ENCODE measurements around the gene RBFA. TPM values are rescaled to one million over a fixed set of nuclear protein-coding genes. Genes with fewer than 3 reads are reported as not detected.
"Not testable (repeated sequence)": the region's sequence is repeated elsewhere in the genome, so short reads cannot be mapped to it uniquely, and the experiment has no call there.

The RBFA gene
- 10 to 100 TPM; 15.8 to 17.4 TPM for total RNA-seq
- long read RNA-seq, donor 1, partial matches to known transcripts = 0 of 4 reads
- long read RNA-seq, donor 1, other reads (novel, unspliced or antisense) = 1 of 4 reads
- long read RNA-seq, donor 2, transcript RBFA-202 (7 exons, 1,407 nt) = major isoform, 93 of 108 reads
- long read RNA-seq, donor 2, partial matches to known transcripts = 2 of 108 reads
- long read RNA-seq, donor 2, other reads (novel, unspliced or antisense) = 10 of 108 reads

GRCh38 chr18:80034068-80034851 lies at the start of gene RBFA:
RBFA (plus strand) TSS chr18:80034434; CDS start chr18:80034496, 62 bp downstream.
- intact Hi-C loops (cut with DNase I) = loop anchor here in 1 of 2 donors (5.0 to 10.0 kb wide), 2 partner anchors 73 to 79 kb away; partner anchors contain the start of genes ADNP2 and SLC66A2
- DNase-seq (ENCODE audit: low spot score) = peak; percentile 100

- no peak for DNase-seq (ENCODE audit: low spot score)
- intact Hi-C loops (cut with DNase I) = no loop called here
These were observed 49.1 kb upstream of the RBFA start for GRCh38 chr18:79985172-79985571.

- DNase-seq (ENCODE audit: low spot score) = no peak
- intact Hi-C loops (cut with DNase I) = no loop called here
These were observed 47.5 kb upstream of the RBFA start for GRCh38 chr18:79986726-79987125.

GRCh38 chr18:79987566-79987965 lies 46.7 kb upstream of the RBFA start:
- intact Hi-C loops (cut with DNase I) = no loop called here
- DNase-seq (ENCODE audit: low spot score) = no peak

- intact Hi-C loops (cut with DNase I) = no loop called here
- peak; percentile 88 for DNase-seq (ENCODE audit: low spot score)
These were observed 46.2 kb upstream of the RBFA start for GRCh38 chr18:79988071-79988450.

GRCh38 chr18:79988451-79989194 lies 45.6 kb upstream of the RBFA start, which contains the start of gene TXNL4A:
TXNL4A (minus strand) TSS chr18:79988563; CDS start chr18:79988392, 171 bp downstream.
- intact Hi-C loops (cut with DNase I) = no loop called here
- DNase-seq (ENCODE audit: low spot score) = peak; percentile 96

GRCh38 chr18:79989195-79989497 lies 45.1 kb upstream of the RBFA start:
- DNase-seq (ENCODE audit: low spot score) = no peak
- intact Hi-C loops (cut with DNase I) = no loop called here

- no peak for DNase-seq (ENCODE audit: low spot score)
- intact Hi-C loops (cut with DNase I) = no loop called here
These were observed 42.7 kb upstream of the RBFA start for GRCh38 chr18:79991494-79991893.

GRCh38 chr18:79999701-80000100 lies 34.5 kb upstream of the RBFA start:
- DNase-seq (ENCODE audit: low spot score); intact Hi-C loops (cut with DNase I): not testable (repeated sequence)

GRCh38 chr18:80000877-80001276 lies 33.4 kb upstream of the RBFA start:
- DNase-seq (ENCODE audit: low spot score) = no peak
- intact Hi-C loops (cut with DNase I) = no loop called here

GRCh38 chr18:80002468-80002867 lies 31.8 kb upstream of the RBFA start:
- DNase-seq (ENCODE audit: low spot score) = no peak
- intact Hi-C loops (cut with DNase I) = no loop called here

- DNase-seq (ENCODE audit: low spot score) = no peak
- intact Hi-C loops (cut with DNase I) = no loop called here
These were observed 29.5 kb upstream of the RBFA start for GRCh38 chr18:80004600-80005342.

- no peak for DNase-seq (ENCODE audit: low spot score)
- intact Hi-C loops (cut with DNase I) = no loop called here
These were observed 27.5 kb upstream of the RBFA start for GRCh38 chr18:80006724-80007123.

- DNase-seq (ENCODE audit: low spot score) = peak; percentile 94
These were observed 24.3 kb upstream of the RBFA start for GRCh38 chr18:80009661-80010550.

GRCh38 chr18:80010551-80010906 lies 23.7 kb upstream of the RBFA start:
- intact Hi-C loops (cut with DNase I) = no loop called here

More at GRCh38 chr18:80009661-80010550, 24.3 kb upstream of the RBFA start:
- intact Hi-C loops (cut with DNase I) = no loop called here

GRCh38 chr18:80011496-80012137 lies 22.6 kb upstream of the RBFA start:
- intact Hi-C loops (cut with DNase I) = not testable (repeated sequence)

More at GRCh38 chr18:80010551-80010906, 23.7 kb upstream of the RBFA start:
- no peak for DNase-seq (ENCODE audit: low spot score)

GRCh38 chr18:80012714-80013113 lies 21.5 kb upstream of the RBFA start:
- intact Hi-C loops (cut with DNase I) = no loop called here
- DNase-seq (ENCODE audit: low spot score) = no peak

More at GRCh38 chr18:80011496-80012137, 22.6 kb upstream of the RBFA start:
- not testable (repeated sequence) for DNase-seq (ENCODE audit: low spot score)

GRCh38 chr18:80022613-80023012 lies 11.6 kb upstream of the RBFA start:
- intact Hi-C loops (cut with DNase I) = no loop called here
- DNase-seq (ENCODE audit: low spot score) = no peak
